CD14-positive monocyte (primary cell): ENCODE data around the gene DOCK4. TPM values are rescaled to one million over a fixed set of nuclear protein-coding genes. Genes with fewer than 3 reads are reported as not detected.

Experiments used
- DNase-seq, 3 donors: peaks; one replicate each; pipeline ENCODE4 v3.0.0-alpha.2; 2011 to 2022
- H2AFZ ChIP-seq: 2 replicates; pipeline ENCODE4 v1.6.0; 2012; ENCODE audit warnings: mild to moderate bottlenecking, low read depth, low read length, inconsistent platforms; ENCODE audit not compliant: insufficient read depth, poor library complexity, severe bottlenecking
- H3K27ac ChIP-seq, 2 donors: 1 replicate in 1 of 2; 2 replicates in 1 of 2; pipeline ENCODE4 v1.5.1; 2012 to 2013; ENCODE audit warnings: low read length in 2 of 2, control low read depth in 1 of 2, inconsistent platforms in 1 of 2, low read depth in 1 of 2, mild to moderate bottlenecking in 1 of 2
- H3K27me3 ChIP-seq, 2 donors: one replicate each; pipeline versions ENCODE4 v1.6.0 to v1.6.1; 2011 to 2013; ENCODE audit warnings: low read length in 2 of 2; ENCODE audit not compliant: control insufficient read depth in 2 of 2, insufficient read depth in 2 of 2
- H3K36me3 ChIP-seq, 2 donors: replicated peaks in 1 of 2; 1 replicate in 1 of 2; 2 replicates in 1 of 2; pipeline versions ENCODE4 v1.5.1 to v1.6.1; 2012 to 2013; ENCODE audit warnings: low read length in 2 of 2, control low read depth in 1 of 2, inconsistent platforms in 1 of 2, mild to moderate bottlenecking in 1 of 2; ENCODE audit not compliant: insufficient read depth in 2 of 2, control insufficient read depth in 1 of 2
- H3K4me1 ChIP-seq, 2 donors: 1 replicate in 1 of 2; 2 replicates in 1 of 2; pipeline versions ENCODE4 v1.5.1 to v1.6.1; 2012 to 2013; ENCODE audit warnings: low read length in 2 of 2, control low read depth in 1 of 2, inconsistent platforms in 1 of 2, mild to moderate bottlenecking in 1 of 2, moderate library complexity in 1 of 2; ENCODE audit not compliant: insufficient read depth in 2 of 2, control insufficient read depth in 1 of 2
- H3K4me2 ChIP-seq: replicated peaks from 2 replicates; pipeline ENCODE3; 2012; ENCODE audit warnings: low read length, moderate library complexity, mild to moderate bottlenecking; ENCODE audit not compliant: poor library complexity, severe bottlenecking; ENCODE audit errors: extremely low read depth
- H3K4me3 ChIP-seq, 3 experiments: fragments of 200-600 bp in 1 of 3; sonication (generic) in 1 of 3; replicated peaks in 1 of 3; 1 replicate in 2 of 3; 2 replicates in 1 of 3; pipeline ENCODE4 v1.5.1; 2011 to 2013; ENCODE audit warnings: low read length in 3 of 3, mild to moderate bottlenecking in 3 of 3, control low read depth in 2 of 3, low read depth in 2 of 3, inconsistent platforms in 1 of 3, moderate library complexity in 1 of 3
- H3K79me2 ChIP-seq: 2 replicates; pipeline ENCODE4 v1.6.0; 2012; ENCODE audit warnings: mild to moderate bottlenecking, control low read depth, inconsistent platforms, low read length, moderate library complexity; ENCODE audit not compliant: insufficient read depth
- H3K9ac ChIP-seq: 2 replicates; pipeline ENCODE4 v1.6.0; 2017; ENCODE audit warnings: low read length, mild to moderate bottlenecking; ENCODE audit not compliant: insufficient read depth, poor library complexity, severe bottlenecking
- H3K9me3 ChIP-seq, 2 donors: replicated peaks in 1 of 2; 1 replicate in 1 of 2; 2 replicates in 1 of 2; pipeline versions ENCODE4 v1.5.1 to v1.6.1; 2012 to 2013; ENCODE audit warnings: low read length in 2 of 2, control low read depth in 1 of 2; ENCODE audit not compliant: control insufficient read depth in 1 of 2, insufficient read depth in 1 of 2
- H4K20me1 ChIP-seq: 2 replicates; pipeline ENCODE4 v1.6.0; 2012; ENCODE audit warnings: mild to moderate bottlenecking, low read length, control low read depth, moderate library complexity; ENCODE audit not compliant: insufficient read depth
- H3K27ac Mint-ChIP-seq, 7 donors: one replicate each; pipeline ENCODE4 v1.8.0; 2020; ENCODE audit warnings: mild to moderate bottlenecking in 7 of 7, mixed read lengths in 7 of 7, moderate library complexity in 6 of 7, inconsistent platforms in 2 of 7
- H3K27me3 Mint-ChIP-seq, 3 donors: one replicate each; pipeline ENCODE4 v1.8.0; 2021 to 2022; ENCODE audit warnings: low read depth in 3 of 3, mild to moderate bottlenecking in 3 of 3, mixed read lengths in 3 of 3, moderate library complexity in 3 of 3, inconsistent platforms in 1 of 3
- H3K36me3 Mint-ChIP-seq, 2 donors: one replicate each; pipeline ENCODE4 v1.8.0; 2020; ENCODE audit warnings: mixed read lengths in 2 of 2, inconsistent platforms in 1 of 2, mild to moderate bottlenecking in 1 of 2
- H3K4me1 Mint-ChIP-seq: one replicate; pipeline ENCODE4 v1.8.0; 2020; ENCODE audit warnings: mild to moderate bottlenecking, mixed read lengths
- H3K4me3 Mint-ChIP-seq, 2 donors: one replicate each; pipeline ENCODE4 v1.8.0; 2020; ENCODE audit warnings: mild to moderate bottlenecking in 2 of 2, mixed read lengths in 2 of 2, moderate library complexity in 1 of 2
- H3K9me3 Mint-ChIP-seq, 7 donors: one replicate each; pipeline ENCODE4 v1.8.0; 2020 to 2022; ENCODE audit warnings: mixed read lengths in 7 of 7, mild to moderate bottlenecking in 6 of 7, moderate library complexity in 6 of 7, inconsistent platforms in 2 of 7
- CTCF ChIP-seq: fragments of 200-600 bp; IDR thresholded peaks from one replicate; pipeline ENCODE4 v1.8.0; 2022; ENCODE audit warnings: antibody characterized with exemption, mild to moderate bottlenecking
- WGBS: methylation state at CpG from one replicate; pipeline ENCODE4 v1.1.5; 2013; ENCODE audit warnings: missing lambda C conversion rate; ENCODE audit not compliant: insufficient coverage; 5-methylcytosine and 5-hydroxymethylcytosine counted together
- intact Hi-C, 2 donors: fragments of 100-400 bp; cut with micrococcal nuclease; formaldehyde crosslinking; loops; one replicate each; pipeline versions ENCODE4 v1.15.0 to v1.15.1; 2023
- polyA plus RNA-seq, 3 donors: library from polyadenylated mRNA; depleted of rRNA in 1 of 3; unstranded in 2 of 3; stranded (reverse) in 1 of 3; fragments of 300-500 nt in 2 of 3; fragments of >200 nt in 1 of 3; fragmentation: Illumina TruSeq in 2 of 3; gene quantifications; 1 replicate in 2 of 3; 2 replicates in 1 of 3; pipeline ENCODE4 v1.2.3, GENCODE V29; 2012 to 2021
- small RNA-seq: library from RNA; depleted of rRNA; stranded (forward); fragments of <200 nt; gene quantifications from one replicate; pipeline ENCODE3, GENCODE V24; 2012; ENCODE audit warnings: low read depth; ENCODE audit not compliant: insufficient read length

DOCK4 gene
- polyA plus RNA-seq, 3 donors, result 1.3 to 5.0 (median 2.7) TPM

GRCh38 chr7:111677848-111678247, 528.4 kb downstream of the DOCK4 start:
- Histone ChIP-seq H3K79me2 (no peaks in the 10 kb centered on the region), H3K9ac (no peak overlapping the region), H3K4me3 (no peak overlapping the region), H3K4me1 (no peaks in the 10 kb centered on the region), H3K36me3 (no peaks in the 10 kb centered on the region), H3K9me3 (no peaks in the 10 kb centered on the region), H3K27me3 (no peaks in the 10 kb centered on the region), H3K4me2 (no peak overlapping the region), H4K20me1 (no peaks in the 10 kb centered on the region), H3K27ac (no peak overlapping the region), H2AFZ (no peak overlapping the region)
- Mint-ChIP-seq H3K4me3 (no peak overlapping the region), H3K36me3 (no peaks in the 10 kb centered on the region), H3K4me1 (no peaks in the 10 kb centered on the region), H3K27ac (no peak overlapping the region), H3K9me3 (peaks cover 0 to 4% (median 2%) of the 10 kb centered on the region in 7 donors), H3K27me3 (no peaks in the 10 kb centered on the region)
- DNase-seq, result no peak
- intact Hi-C loops, result no loop called here
- no peak for TF ChIP-seq CTCF

- peaks cover 0 to 4% (median 2%) of the 10 kb centered on the region in 7 donors for H3K9me3 Mint-ChIP-seq
- H4K20me1 ChIP-seq, result no peaks in the 10 kb centered on the region
- no peaks in the 10 kb centered on the region for H3K9me3 ChIP-seq
- no peaks in the 10 kb centered on the region for H3K27me3 ChIP-seq
- no peak for DNase-seq
- H3K4me2 ChIP-seq, result no peak overlapping the region
- H3K4me1 ChIP-seq, result no peaks in the 10 kb centered on the region
- intact Hi-C loops, result no loop called here
- no peaks in the 10 kb centered on the region for H3K36me3 ChIP-seq
- WGBS, result no CpG with 5 or more reads among the region's 2 CpGs
- no peaks in the 10 kb centered on the region for H3K4me1 Mint-ChIP-seq
- H3K27ac ChIP-seq, result no peak overlapping the region
- H3K27me3 Mint-ChIP-seq, result no peaks in the 10 kb centered on the region
- no peak for TF ChIP-seq CTCF
- no peaks in the 10 kb centered on the region for H3K79me2 ChIP-seq
- no peak overlapping the region for H2AFZ ChIP-seq
- H3K9ac ChIP-seq, result no peak overlapping the region
- peak overlapping the region in 1 of 7 donors; percentile 51 for H3K27ac Mint-ChIP-seq
- H3K4me3 ChIP-seq, result no peak overlapping the region
- H3K4me3 Mint-ChIP-seq, result no peak overlapping the region
- H3K36me3 Mint-ChIP-seq, result no peaks in the 10 kb centered on the region
These were observed 529.4 kb downstream of the DOCK4 start for GRCh38 chr7:111676811-111677210.

Small RNA genes within 50 kb of the gene (small RNA-seq; reads per million reads assigned to genes)
- gene RNA5SP237, result not detected

Other genes with a start within 250 kb of the DOCK4 start
- 10 to 100 TPM; 17.5 to 20.7 (median 20.0) TPM for gene ZNF277, start 296 bp upstream of the DOCK4 start, polyA plus RNA-seq
- 10 to 100 TPM; 13.6 to 81.6 (median 18.7) TPM for gene IFRD1, start 244.1 kb upstream of the DOCK4 start, polyA plus RNA-seq